Activated B cell treated with CpG ODN at 0.5 μM for 24 hours (primary cell): ENCODE results near the gene FNDC3A. TPM values are rescaled to one million over a fixed set of nuclear protein-coding genes. Genes with fewer than 3 reads are reported as not detected.
A peak's percentile ranks its signal among the peaks of the same experiment; 100 is the strongest.

Experiments
- ATAC-seq: fragments of 200-7000 bp; cut with Tn5 transposase; one replicate; pipeline ENCODE4 v1.10.0; 2021; ENCODE audit warnings: low read depth, mild to moderate bottlenecking, moderate library complexity
- CTCF ChIA-PET: fragments of 350-600 bp; sonication (Branson Sonifier 250); formaldehyde crosslinking; loops from one replicate; lab custom pipeline; 2021; ENCODE audit warnings: antibody characterized with exemption; lab: Charles Lee
- POLR2A ChIA-PET: fragments of 350-600 bp; sonication (Branson Sonifier 250); formaldehyde crosslinking; loops from one replicate; lab custom pipeline; 2021; ENCODE audit warnings: antibody characterized with exemption; lab: Charles Lee
- DNase-seq: peaks from one replicate; pipeline ENCODE4 v3.0.0; 2022
- H3K27ac Mint-ChIP-seq: one replicate; pipeline ENCODE4 v1.8.0; 2020; ENCODE audit warnings: mixed read lengths
- H3K27me3 Mint-ChIP-seq: one replicate; pipeline ENCODE4 v1.8.0; 2021; ENCODE audit warnings: mixed read lengths
- H3K36me3 Mint-ChIP-seq: one replicate; pipeline ENCODE4 v1.8.0; 2021; ENCODE audit warnings: low read depth, mixed read lengths
- H3K4me1 Mint-ChIP-seq: one replicate; pipeline ENCODE4 v1.8.0; 2021; ENCODE audit warnings: mixed read lengths
- H3K4me3 Mint-ChIP-seq: one replicate; pipeline ENCODE4 v1.8.0; 2020; ENCODE audit warnings: mild to moderate bottlenecking, mixed read lengths
- H3K9me3 Mint-ChIP-seq: one replicate; pipeline ENCODE4 v1.8.0; 2020; ENCODE audit warnings: mixed read lengths
- intact Hi-C: fragments of 100-400 bp; cut with micrococcal nuclease; formaldehyde crosslinking; loops from one replicate; pipeline ENCODE4 v1.15.1; 2024
- total RNA-seq: library from RNA; stranded (reverse); gene quantifications from 2 replicates; pipeline ENCODE4 v1.2.3, GENCODE V29; 2022
- TF ChIP-seq, protein P1 (sequence below): fragments of 200-600 bp; IDR thresholded peaks from one replicate; pipeline ENCODE4 v1.8.0; 2022; ENCODE audit warnings: antibody characterized with exemption, mild to moderate bottlenecking

FNDC3A gene
- total RNA-seq, 1 donor from 2014 or later, result 34.1 TPM

DNA sequence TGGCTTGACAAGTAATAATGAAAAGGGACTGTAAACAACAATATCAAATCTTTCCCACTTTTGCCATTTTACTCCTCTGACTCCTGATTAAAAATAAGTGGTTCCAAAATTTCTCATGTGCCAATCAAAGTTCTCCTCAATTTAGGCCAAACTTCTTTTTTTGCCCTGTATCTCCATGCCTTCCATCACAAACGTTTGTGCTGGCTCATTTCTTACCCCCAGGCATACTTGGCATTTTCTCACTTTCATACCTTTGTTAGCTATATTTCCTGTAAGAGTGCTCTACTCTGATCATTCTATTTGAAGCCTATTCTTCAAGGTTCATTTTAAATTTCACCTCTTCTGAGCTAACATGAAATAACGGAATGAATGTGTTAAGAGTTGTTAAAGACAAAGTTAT, 10.0 kb upstream of the FNDC3A start:
- intact Hi-C loops, result no loop called here
- no peaks in the 10 kb centered on the region for H3K27me3 Mint-ChIP-seq
- no peaks in the 10 kb centered on the region for H3K9me3 Mint-ChIP-seq
- no peaks in the 10 kb centered on the region for H3K36me3 Mint-ChIP-seq
- ChIA-PET POLR2A (no interaction called here), CTCF (no interaction called here)
- DNase-seq (no peak), ATAC-seq (no peak)
- H3K4me3 Mint-ChIP-seq, result no peak overlapping the region
- TF ChIP-seq, protein P1, sequence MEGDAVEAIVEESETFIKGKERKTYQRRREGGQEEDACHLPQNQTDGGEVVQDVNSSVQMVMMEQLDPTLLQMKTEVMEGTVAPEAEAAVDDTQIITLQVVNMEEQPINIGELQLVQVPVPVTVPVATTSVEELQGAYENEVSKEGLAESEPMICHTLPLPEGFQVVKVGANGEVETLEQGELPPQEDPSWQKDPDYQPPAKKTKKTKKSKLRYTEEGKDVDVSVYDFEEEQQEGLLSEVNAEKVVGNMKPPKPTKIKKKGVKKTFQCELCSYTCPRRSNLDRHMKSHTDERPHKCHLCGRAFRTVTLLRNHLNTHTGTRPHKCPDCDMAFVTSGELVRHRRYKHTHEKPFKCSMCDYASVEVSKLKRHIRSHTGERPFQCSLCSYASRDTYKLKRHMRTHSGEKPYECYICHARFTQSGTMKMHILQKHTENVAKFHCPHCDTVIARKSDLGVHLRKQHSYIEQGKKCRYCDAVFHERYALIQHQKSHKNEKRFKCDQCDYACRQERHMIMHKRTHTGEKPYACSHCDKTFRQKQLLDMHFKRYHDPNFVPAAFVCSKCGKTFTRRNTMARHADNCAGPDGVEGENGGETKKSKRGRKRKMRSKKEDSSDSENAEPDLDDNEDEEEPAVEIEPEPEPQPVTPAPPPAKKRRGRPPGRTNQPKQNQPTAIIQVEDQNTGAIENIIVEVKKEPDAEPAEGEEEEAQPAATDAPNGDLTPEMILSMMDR, result no peak
- H3K27ac Mint-ChIP-seq, result no peak overlapping the region
- peaks cover 3% of the 10 kb centered on the region for H3K4me1 Mint-ChIP-seq

DNA sequence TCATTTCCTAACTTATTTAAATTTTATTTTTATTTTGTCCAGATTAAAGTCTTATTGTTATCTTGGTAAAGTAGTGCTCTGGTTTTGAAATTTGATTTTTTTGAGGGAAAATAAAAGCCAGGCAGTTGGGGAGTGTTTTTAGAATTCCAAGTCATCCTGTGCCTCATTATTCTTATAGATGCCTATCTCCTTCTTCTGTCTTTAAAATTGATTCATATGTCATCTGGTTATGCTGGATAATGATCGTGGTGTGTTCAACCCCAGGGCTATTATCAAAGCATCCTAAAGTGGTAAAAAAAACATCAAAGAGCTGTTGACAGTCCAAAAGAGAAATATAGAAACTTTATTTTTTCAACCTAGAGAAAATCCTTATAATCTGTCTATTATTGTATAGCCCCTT, 6.0 kb upstream of the FNDC3A start:
- peaks cover 3% of the 10 kb centered on the region for H3K4me1 Mint-ChIP-seq
- H3K4me3 Mint-ChIP-seq, result no peak overlapping the region
- H3K27ac Mint-ChIP-seq, result no peak overlapping the region
- ATAC-seq, result no peak
- ChIA-PET POLR2A (no interaction called here), CTCF (no interaction called here)
- peaks cover 13% of the 10 kb centered on the region for H3K9me3 Mint-ChIP-seq
- intact Hi-C loops, result no loop called here
- TF ChIP-seq, protein P1, result no peak
- DNase-seq, result no peak
- no peaks in the 10 kb centered on the region for H3K36me3 Mint-ChIP-seq
- H3K27me3 Mint-ChIP-seq, result no peaks in the 10 kb centered on the region

DNA sequence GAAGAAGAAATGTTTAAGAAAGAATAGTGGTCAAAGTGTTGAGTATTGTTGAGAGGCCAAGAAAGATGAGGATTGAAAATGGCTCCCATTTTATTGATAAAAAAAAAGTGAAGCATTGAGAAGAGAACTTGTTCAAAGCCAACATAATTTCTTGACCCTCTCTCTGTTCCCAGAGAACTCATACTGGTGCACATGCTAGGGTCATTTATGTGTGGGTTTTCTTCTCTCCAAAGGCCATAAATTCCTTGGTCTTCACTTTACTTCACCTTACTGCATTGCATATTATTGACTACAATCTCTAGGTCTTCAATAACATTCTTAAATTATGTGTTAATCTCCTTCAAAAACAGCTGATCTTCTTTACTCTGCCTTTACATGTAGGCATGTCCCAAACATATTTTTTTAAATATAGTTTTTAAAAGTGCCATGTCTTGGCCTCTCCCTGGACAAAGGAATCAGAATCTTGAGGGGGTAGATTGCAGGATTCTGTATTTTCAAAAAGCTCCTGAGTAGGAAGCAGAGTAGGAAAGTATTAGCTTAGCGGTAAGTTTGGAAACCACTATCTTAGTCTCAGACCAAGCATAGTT, 1.8 kb upstream of the FNDC3A start:
- H3K4me3 Mint-ChIP-seq, result no peak overlapping the region
- TF ChIP-seq, protein P1, result no peak

DNA sequence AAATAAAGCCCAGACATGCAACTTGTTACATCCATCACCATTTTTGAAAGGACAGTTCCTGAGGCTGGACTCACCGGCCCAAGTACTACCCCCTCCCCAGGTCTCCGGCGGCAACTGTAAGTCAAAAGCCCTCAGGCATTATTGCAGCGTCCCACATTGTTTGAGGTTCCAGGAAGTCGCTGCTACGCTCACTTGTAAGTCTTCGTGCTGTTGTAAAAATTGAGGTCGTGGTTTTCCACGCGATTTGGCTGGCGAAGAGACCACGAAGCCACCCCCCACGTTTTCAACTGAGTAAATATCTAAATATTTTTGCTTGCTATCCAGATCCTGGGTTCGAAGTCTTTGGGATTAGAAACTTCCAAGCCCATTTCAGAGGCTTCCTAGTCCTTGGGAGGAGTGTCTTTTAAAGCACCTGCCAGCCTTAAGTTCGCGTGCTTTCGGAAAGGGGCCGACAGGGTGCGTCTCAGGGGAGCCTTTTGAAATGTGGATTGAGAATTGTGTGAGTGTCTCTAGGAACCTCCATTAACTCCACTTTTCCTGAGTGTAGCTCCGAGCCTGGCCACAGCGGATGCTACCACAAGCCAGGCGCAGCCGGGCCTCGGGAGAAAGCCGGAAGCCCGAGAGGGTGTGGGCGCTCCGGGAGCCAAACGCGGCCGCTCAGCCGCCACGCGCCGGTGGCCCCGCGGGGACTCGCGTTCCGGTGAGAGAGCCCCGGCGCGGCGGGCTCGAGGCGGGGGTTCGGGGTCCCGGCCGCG, 434 bp upstream of the FNDC3A start:
- Mint-ChIP-seq H3K9me3 (peaks cover 13% of the 10 kb centered on the region), H3K27me3 (no peaks in the 10 kb centered on the region), H3K4me3 (peak overlapping the region; percentile 88), H3K4me1 (peaks cover 42% of the 10 kb centered on the region), H3K27ac (peak overlapping the region; percentile 94), H3K36me3 (peaks cover 5% of the 10 kb centered on the region)
- ATAC-seq (peak; percentile 11), DNase-seq (no peak)
- ChIA-PET CTCF (interaction anchor here (0.8 kb wide), 1 partner anchor 33 kb away, joined by 3 read pairs; no protein-coding TSS in a partner anchor), POLR2A (interaction anchor here (1.0 to 2.2 kb wide), 5 partner anchors 136 to 881 kb away, joined by 4 to 16 read pairs (median 6); partner anchors contain the start of genes MED4 and PHF11)
- intact Hi-C loops, result loop anchor here (1.0 to 5.0 kb wide), 8 partner anchors 135 to 1397 kb away; partner anchors contain the start of genes ITM2B, KPNA3, NUDT15 and RCBTB1
- TF ChIP-seq, protein P1, result no peak

More for the DNA sequence above, 1.8 kb upstream of the FNDC3A start:
- DNase-seq, result no peak
- intact Hi-C loops, result loop anchor here (2.0 kb wide), 1 partner anchor 937 kb away; the partner anchor contains the start of gene NUDT15
- peaks cover 30% of the 10 kb centered on the region for H3K4me1 Mint-ChIP-seq
- no peak for ATAC-seq
- peaks cover 13% of the 10 kb centered on the region for H3K9me3 Mint-ChIP-seq
- no peaks in the 10 kb centered on the region for H3K27me3 Mint-ChIP-seq
- H3K27ac Mint-ChIP-seq, result no peak overlapping the region
- ChIA-PET POLR2A (no interaction called here), CTCF (no interaction called here)
- peaks cover 5% of the 10 kb centered on the region for H3K36me3 Mint-ChIP-seq
